Pancreas (tissue), 10 donors: ENCODE measurements around the gene OR10A2. TPM values are rescaled to one million over a fixed set of nuclear protein-coding genes. Genes with fewer than 3 reads are reported as not detected.

Experiments used
- ATAC-seq, 4 donors: fragments of 200-7000 bp; cut with Tn5 transposase; one replicate each; pipeline versions ENCODE4 v1.8.0 to v1.9.1; 2020; ENCODE audit warnings: mild to moderate bottlenecking in 4 of 4, moderate library complexity in 4 of 4
- DNase-seq, 6 donors: peaks; one replicate each; pipeline ENCODE4 v3.0.0-alpha.2; 2020
- FAIRE-seq: peaks from 2 replicates; lab custom pipeline; 2012; peaks lifted over from hg19 to GRCh38; lab: Jason Lieb, UNC
- H3K27ac ChIP-seq, 4 donors: fragments of 200-600 bp; sonication (generic); 1 replicate in 3 of 4; 2 replicates in 1 of 4; pipeline versions ENCODE4 v1.5.0 to v1.8.0; 2020
- H3K27me3 ChIP-seq, 4 donors: fragments of 200-600 bp; one replicate each; pipeline ENCODE4 v1.8.0; 2021
- H3K36me3 ChIP-seq, 3 donors: fragments of 200-600 bp; sonication (generic) in 1 of 3; one replicate each; pipeline versions ENCODE4 v1.5.0 to v1.8.0; 2020 to 2021
- H3K4me1 ChIP-seq, 3 donors: fragments of 200-600 bp; one replicate each; pipeline ENCODE4 v1.8.0; 2021
- H3K4me3 ChIP-seq, 4 donors: fragments of 200-600 bp; sonication (generic) in 2 of 4; one replicate each; pipeline versions ENCODE4 v1.5.0 to v1.8.0; 2020 to 2021
- H3K9me3 ChIP-seq, 4 donors: fragments of 200-600 bp; one replicate each; pipeline ENCODE4 v1.8.0; 2021
- WGBS, 2 donors: extraction: QIAGEN DNeasy Blood & Tissue Kit; methylation state at CpG; one replicate each; pipeline ENCODE4 v1.1.7; 2013; 5-methylcytosine and 5-hydroxymethylcytosine counted together
- intact Hi-C, 3 donors: fragments of 100-400 bp; cut with DNase I; formaldehyde crosslinking; loops; one replicate each; pipeline versions ENCODE4 v1.11.1 to v1.14.2; 2022
- polyA plus RNA-seq, 2 donors: library from polyadenylated mRNA; stranded (reverse); fragments of 200-250 nt; gene quantifications; one replicate each; pipeline ENCODE4 v1.2.3, GENCODE V29; 2013
- total RNA-seq, 6 donors: library from RNA; stranded (reverse); fragmentation: NEBNext Ultra II Directional in 4 of 6; extraction: Animal tissue kit (Norgen Biotek cat#: 25700) in 4 of 6; gene quantifications; one replicate each; pipeline versions ENCODE4 v1.2.1 to v1.2.4, GENCODE V29; 2021 to 2023
- TF ChIP-seq, protein P1 (sequence below), 4 donors: fragments of 200-600 bp; sonication (generic) in 3 of 4; IDR thresholded peaks; one replicate each; pipeline versions ENCODE4 v1.5.0 to v1.8.0; 2021; ENCODE audit warnings: antibody characterized with exemption in 4 of 4
- donor health status: healthy with polysubstance abuse.
- donor health status: DM: no; HTN: no; CAD: no; lungs with moderate emphysema.
- donor health status: DM: no; HTN: no; CAD: no.
- donor health status: control.
- donor health status: control.
- donor health status: Bipolar disorder and iron deficiency.
- donor health status: DM: yes; HTN: yes; CAD: no.
- donor health status: DM: no; HTN: no; CAD: no.
- donor health status: DM: no; HTN: no; CAD: no.
- donor health status: DM: yes; HTN: yes; CAD: no.

Gene OR10A2
- total and polyA plus RNA-seq, 8 donors = not detected

DNA sequence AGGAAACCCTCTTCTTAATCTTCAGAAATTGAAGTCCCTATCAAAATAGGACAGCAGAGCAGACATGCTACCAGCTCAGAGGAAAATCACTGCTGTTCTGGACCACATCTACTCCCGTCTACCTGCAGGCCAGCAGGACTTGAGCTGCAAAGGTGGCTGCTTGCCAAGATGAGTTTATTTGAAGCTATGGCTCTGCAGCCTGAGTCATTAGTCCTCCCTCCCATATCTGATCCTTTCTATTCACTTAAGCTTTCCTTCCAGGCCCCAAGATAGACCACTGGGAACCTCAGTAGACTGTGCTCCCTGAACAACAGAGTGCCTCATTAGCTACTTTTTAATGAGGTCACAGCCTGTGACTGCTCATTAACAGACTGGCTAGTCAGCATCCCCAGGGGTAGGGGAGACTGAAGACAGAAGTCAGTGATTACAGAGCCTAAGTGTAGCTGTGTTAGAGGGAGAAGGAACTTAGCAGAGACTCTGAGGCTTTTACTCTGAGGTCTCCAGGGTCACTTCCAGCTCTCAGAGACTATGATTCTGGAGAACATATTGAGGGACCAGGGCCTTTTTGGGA lies 6.8 kb upstream of the OR10A2 start:
- DNase-seq (no peak), ATAC-seq (no peak)
- H3K4me3 ChIP-seq = no peak overlapping the region

DNA sequence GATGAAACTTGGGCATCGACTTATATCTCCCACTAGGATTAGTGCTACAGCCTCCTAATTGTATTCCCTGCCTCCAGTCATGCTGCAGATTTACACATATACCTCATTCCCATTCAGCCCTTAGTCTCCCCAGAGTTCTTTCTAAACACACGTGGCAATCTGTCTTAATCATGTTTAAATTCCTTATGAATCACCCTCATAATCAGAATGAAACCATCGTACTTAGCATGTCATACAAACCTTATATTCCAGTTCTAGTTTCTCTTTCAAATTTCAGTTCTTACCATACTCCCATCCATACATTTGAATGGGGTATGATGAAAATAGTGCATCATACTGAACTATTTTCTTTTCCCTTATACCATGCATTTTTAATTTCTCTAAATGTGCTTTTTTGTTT lies 6.0 kb upstream of the OR10A2 start:
- TF ChIP-seq, protein P1, sequence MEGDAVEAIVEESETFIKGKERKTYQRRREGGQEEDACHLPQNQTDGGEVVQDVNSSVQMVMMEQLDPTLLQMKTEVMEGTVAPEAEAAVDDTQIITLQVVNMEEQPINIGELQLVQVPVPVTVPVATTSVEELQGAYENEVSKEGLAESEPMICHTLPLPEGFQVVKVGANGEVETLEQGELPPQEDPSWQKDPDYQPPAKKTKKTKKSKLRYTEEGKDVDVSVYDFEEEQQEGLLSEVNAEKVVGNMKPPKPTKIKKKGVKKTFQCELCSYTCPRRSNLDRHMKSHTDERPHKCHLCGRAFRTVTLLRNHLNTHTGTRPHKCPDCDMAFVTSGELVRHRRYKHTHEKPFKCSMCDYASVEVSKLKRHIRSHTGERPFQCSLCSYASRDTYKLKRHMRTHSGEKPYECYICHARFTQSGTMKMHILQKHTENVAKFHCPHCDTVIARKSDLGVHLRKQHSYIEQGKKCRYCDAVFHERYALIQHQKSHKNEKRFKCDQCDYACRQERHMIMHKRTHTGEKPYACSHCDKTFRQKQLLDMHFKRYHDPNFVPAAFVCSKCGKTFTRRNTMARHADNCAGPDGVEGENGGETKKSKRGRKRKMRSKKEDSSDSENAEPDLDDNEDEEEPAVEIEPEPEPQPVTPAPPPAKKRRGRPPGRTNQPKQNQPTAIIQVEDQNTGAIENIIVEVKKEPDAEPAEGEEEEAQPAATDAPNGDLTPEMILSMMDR (IDR thresholded peaks at IDR 0.05) = no peak
- ATAC-seq (no peak), FAIRE-seq (no peak), DNase-seq (no peak)
- 44 to 54% methylated on average over 3 of the region's 3 CpGs for WGBS, 2 donors
- Histone ChIP-seq H3K36me3 (no peaks in the 10 kb centered on the region), H3K4me1 (no peaks in the 10 kb centered on the region), H3K4me3 (no peak overlapping the region), H3K27ac (no peak overlapping the region), H3K9me3 (no peaks in the 10 kb centered on the region), H3K27me3 (no peaks in the 10 kb centered on the region)
- intact Hi-C loops = no loop called here

More for the DNA sequence above, 6.8 kb upstream of the OR10A2 start:
- H3K4me1 ChIP-seq = no peaks in the 10 kb centered on the region
- intact Hi-C loops = no loop called here
- no peaks in the 10 kb centered on the region for H3K9me3 ChIP-seq
- H3K36me3 ChIP-seq = no peaks in the 10 kb centered on the region
- H3K27me3 ChIP-seq = no peaks in the 10 kb centered on the region
- no peak overlapping the region for H3K27ac ChIP-seq
- 35 to 61% methylated on average over 1 of the region's 1 CpG for WGBS, 2 donors
- TF ChIP-seq, protein P1 (IDR thresholded peaks at IDR 0.05) = no peak
- no peak for FAIRE-seq

DNA sequence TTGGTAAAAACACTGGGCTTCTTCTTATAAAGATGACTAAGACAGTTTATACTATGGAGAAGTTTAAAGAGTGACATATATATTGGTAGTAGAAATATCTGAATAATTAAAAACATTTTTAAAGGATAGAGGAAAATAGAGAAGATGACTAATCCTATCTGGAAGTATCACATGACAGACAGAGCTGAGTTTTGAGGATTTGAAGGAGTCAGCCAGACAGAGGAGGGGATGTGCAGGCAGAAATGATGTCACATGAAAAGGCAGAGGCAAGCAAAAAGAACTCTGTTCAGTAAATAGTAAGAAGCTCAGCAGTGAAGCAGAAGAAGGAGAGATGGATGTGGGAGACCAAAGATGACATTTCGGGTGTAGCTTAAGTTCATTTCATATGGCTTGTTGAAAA lies 1.6 kb downstream of the OR10A2 start:
- no peak for FAIRE-seq
- no peaks in the 10 kb centered on the region for H3K27me3 ChIP-seq

DNA sequence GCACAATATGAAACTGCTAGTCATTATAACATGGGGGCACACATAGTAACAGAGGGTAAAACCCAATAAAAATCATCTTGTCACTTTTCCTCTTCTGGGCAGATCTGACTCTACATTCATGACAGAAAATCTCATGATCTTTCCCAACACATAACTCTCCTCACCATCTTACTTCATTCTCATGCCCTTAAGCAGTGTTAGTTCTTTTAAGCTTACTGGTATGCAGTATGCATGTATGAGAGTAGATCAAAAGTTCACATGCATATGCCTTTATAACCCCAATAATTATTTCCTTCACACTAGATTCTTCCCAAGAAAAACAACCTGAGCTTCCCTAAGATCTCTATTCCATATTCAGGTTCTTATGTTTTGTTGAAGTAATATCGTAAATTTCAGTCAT lies 8.4 kb downstream of the OR10A2 start:
- no peaks in the 10 kb centered on the region for H3K9me3 ChIP-seq
- H3K4me3 ChIP-seq = no peak overlapping the region
- 65 to 70% methylated on average over 1 of the region's 1 CpG for WGBS, 2 donors
- DNase-seq (no peak), FAIRE-seq (no peak), ATAC-seq (no peak)
- H3K4me1 ChIP-seq = no peaks in the 10 kb centered on the region
- H3K36me3 ChIP-seq = no peaks in the 10 kb centered on the region
- TF ChIP-seq, protein P1 (IDR thresholded peaks at IDR 0.05) = no peak
- intact Hi-C loops = no loop called here
- no peak overlapping the region for H3K27ac ChIP-seq
- H3K27me3 ChIP-seq = no peaks in the 10 kb centered on the region

More for the DNA sequence above, 1.6 kb downstream of the OR10A2 start:
- Histone ChIP-seq H3K27ac (no peak overlapping the region), H3K4me1 (no peaks in the 10 kb centered on the region), H3K36me3 (no peaks in the 10 kb centered on the region), H3K4me3 (no peak overlapping the region), H3K9me3 (no peaks in the 10 kb centered on the region)
- TF ChIP-seq, protein P1 (IDR thresholded peaks at IDR 0.05) = no peak
- DNase-seq = no peak
- 83 to 90% methylated on average over 1 of the region's 1 CpG for WGBS, 2 donors
- intact Hi-C loops = no loop called here
- ATAC-seq = no peak

DNA sequence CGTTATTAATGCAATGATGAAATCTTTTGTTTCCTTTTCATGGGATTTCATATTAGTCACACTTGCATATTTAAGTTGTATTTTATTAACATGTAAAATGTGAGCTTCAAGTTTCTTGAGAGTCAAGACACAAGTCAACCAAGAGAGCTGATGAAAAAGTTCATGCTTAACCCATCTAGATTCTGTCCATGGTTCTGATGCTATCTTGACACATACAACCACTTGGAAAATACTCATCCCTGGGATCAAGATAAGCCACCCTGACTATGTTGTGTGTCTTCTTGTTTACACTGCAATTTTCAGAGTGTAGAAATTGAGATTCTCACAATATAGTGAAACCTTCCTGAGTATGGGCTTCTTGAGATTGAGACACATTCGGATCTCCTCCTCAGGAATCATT lies 12.9 kb downstream of the OR10A2 start:
- Histone ChIP-seq H3K36me3 (no peaks in the 10 kb centered on the region), H3K27me3 (no peaks in the 10 kb centered on the region), H3K4me3 (no peak overlapping the region), H3K27ac (no peak overlapping the region), H3K4me1 (no peaks in the 10 kb centered on the region), H3K9me3 (no peaks in the 10 kb centered on the region)
- WGBS, 2 donors = 64 to 72% methylated on average over 2 of the region's 2 CpGs
- ATAC-seq (no peak), FAIRE-seq (no peak), DNase-seq (no peak)
- intact Hi-C loops = no loop called here
- TF ChIP-seq, protein P1 (IDR thresholded peaks at IDR 0.05) = no peak
